GM18870 (cell line): Measurements from ENCODE around the gene PIGH.
A peak's percentile ranks its signal among the peaks of the same experiment; 100 is the strongest.
"Not testable (repeated sequence)": the region's sequence is repeated elsewhere in the genome, so short reads cannot be mapped to it uniquely, and the experiment has no call there.

Experiments
- ATAC-seq: cut with Tn5 transposase; IDR thresholded peaks from one replicate; pipeline ENCODE4 v1.9.1; 2021; ENCODE audit warnings: moderate library complexity; ENCODE audit not compliant: unreplicated experiment

The PIGH gene

GRCh38 chr14:67599698-67600561 is at the start of gene PIGH:
Gene PIGH (minus strand): TSS chr14:67600268. CDS start chr14:67600203, 65 bp downstream.
- peak; percentile 72 for ATAC-seq

DNA sequence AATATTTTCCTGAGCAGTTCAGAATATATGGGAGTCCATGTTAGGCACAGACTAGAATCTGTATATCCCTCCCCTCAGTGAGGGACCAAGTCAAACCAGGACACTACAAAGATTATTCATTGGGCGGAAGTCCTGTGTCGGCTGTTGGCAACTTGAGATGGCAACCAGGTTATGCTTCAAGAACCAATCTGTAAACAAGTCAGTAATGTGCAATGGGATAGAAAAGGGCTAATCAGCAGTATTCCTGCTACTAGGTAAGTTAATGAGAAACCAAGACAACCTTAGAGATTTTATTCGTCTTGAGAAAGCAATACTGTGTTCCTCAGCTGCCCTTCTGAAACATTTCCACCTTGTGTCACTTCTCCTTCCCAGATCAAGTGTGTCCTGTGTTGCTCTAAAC is 46.1 kb upstream of the PIGH start:
- ATAC-seq, result no peak

DNA sequence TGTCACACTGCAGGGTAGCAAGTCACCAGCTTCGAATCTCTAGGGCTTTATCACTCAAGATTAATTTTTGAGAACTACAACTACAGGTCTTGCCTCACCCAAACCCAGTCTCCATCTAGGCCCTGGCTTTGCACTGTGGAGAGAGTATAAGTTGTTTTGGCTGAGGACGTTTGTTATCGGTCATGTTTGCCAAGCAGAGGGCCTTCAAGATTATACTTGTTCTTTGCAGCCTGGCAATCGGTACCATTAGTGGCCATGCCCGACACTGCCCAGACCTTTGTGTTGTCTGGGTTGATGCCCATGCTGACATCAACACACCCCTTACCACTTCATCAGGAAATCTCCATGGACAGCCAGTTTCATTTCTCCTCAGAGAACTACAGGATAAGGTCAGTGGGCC is 45.3 kb upstream of the PIGH start:
- no peak for ATAC-seq

- no peak for ATAC-seq
These were observed 44.4 kb upstream of the PIGH start for GRCh38 chr14:67644428-67644827.

DNA sequence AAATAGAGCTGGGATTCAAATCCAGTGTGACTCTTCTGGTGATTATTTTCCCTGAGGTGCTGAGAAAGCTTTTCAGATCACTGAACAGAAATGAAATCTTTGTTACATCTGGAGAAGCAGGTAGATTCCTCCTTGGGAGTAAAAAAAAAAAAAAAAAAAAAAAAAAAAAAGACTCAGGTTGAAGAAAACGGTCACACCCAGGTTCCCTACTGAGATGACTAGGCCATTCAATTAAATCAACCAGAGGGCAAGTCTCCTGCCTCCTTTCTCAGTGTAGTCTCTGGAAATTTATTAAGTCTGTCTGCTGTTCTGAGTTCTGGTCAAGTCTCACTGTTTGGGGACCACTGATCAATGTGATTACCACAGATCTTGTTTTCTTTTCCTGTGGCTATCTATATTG is 43.6 kb upstream of the PIGH start:
- ATAC-seq, result no peak

GRCh38 chr14:67641902-67642749 is 42.1 kb upstream of the PIGH start:
- no peak for ATAC-seq

DNA sequence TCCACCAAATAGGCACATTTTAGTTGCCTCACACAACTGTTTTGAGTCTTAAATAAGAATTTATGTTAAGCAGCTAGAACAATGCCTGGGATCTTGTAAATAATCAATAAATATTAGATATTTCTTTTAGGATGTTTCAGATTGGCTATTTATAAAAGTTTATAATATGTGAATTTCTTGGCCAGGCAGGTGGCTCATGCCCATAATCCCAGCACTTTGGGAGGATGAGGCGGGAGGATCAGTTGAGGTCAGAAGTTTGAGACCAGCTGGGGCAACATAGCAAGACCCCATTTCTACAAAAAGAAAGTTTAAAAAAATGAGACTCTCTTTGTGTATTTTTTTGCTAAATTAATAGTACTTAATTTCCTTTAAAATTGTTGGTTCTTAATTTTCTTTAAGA is 41.4 kb upstream of the PIGH start:
- no peak for ATAC-seq

GRCh38 chr14:67638642-67639041 is 38.6 kb upstream of the PIGH start:
- no peak for ATAC-seq

GRCh38 chr14:67636361-67636919 is 36.4 kb upstream of the PIGH start:
- ATAC-seq, result peak; percentile 63

DNA sequence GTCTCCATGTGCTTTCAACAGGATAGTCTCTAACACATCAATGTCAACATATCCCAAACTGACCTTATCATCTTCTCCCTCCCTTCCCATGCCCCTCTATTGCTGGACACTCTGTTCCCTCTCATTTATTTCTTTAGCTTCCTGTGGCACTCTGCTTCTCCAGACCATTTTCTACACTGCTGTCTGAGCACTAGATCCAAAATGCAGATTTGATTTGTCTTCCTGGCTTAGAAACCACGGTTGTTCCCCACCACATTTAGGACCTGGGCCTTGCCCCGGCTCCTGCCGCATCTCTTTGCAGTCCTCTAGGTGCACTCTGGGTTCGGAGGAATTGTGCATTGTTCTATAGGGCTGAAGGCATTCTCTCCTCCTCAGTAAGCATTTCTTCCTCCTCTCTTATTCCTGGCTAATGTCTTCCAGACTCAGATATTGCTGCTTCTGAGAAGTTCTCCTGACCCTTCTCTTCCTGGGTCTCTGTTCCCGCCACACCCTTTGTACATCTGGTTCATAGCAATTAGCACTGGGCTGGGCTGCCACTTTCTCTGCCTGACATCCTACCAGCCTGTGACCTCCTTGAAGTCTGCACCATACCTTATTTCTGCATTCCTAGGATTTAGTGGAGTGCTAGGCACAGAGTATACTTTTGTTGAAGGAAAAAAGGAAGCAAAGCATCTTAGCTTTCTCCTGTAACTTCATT is 33.5 kb upstream of the PIGH start:
- ATAC-seq, result no peak

DNA sequence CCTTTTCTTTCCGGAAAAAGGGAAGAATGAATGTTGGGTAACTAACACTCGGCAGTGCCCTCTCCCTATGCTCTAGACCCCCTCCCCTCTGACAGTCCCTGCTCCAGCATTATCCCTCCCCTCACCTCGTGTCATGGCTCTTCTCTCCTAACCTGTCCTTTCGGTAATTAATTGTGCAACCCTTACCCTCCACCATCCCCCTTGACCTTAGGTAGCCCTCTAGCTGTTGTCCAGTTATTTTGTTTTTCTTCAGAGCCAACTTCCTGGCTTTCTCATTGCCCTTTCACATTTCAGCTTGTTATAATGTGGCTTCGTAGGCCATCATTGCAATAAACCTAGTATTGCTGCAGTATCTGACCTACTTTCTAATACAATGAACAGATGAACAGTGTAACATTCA is 30.9 kb upstream of the PIGH start:
- no peak for ATAC-seq

DNA sequence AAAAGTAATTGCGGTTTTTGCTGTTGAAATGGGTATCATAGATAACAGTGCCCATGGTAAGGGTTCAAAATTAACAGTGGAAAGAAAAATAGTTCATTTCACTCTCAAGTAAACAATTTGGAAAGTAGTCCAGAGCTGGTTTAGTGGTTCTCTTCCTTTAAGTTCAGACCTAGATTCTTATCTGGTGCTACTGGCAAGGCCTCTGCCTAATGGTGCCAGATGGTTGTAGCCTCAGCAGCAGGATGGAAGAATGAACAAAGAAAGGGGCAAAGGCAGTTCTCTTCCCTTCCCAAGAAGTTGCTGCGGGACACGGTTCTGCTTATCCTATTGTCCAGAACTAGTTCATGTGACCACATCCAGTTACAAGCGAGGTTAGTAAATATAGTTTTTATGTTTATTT is 30.1 kb upstream of the PIGH start:
- no peak for ATAC-seq

DNA sequence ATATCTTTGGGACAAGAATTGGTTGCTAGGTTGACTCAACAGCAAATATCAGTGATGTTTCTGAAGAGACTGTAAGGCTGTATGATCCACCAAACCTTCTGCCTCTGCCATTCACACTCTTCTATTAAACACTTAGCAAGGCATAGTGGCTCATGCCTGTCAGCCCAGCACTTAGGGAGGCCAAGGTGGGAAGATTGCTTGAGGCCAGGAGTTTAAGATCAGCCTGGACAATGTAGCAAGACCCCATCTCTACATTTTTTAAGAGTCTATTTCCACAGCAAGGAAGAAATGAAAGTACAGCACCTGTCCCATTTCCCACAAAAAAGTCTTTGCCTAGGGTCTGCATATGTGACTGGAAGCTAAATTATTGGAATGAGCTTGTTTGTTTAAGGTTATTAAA is 27.5 kb upstream of the PIGH start:
- ATAC-seq, result no peak

- ATAC-seq, result not testable (repeated sequence)
These were observed 26.1 kb upstream of the PIGH start for GRCh38 chr14:67626131-67626530.

- ATAC-seq, result no peak
These were observed 23.0 kb upstream of the PIGH start for GRCh38 chr14:67623114-67623513.

- no peak for ATAC-seq
These were observed 22.6 kb upstream of the PIGH start for GRCh38 chr14:67622675-67623074.

GRCh38 chr14:67620217-67620785 is 20.2 kb upstream of the PIGH start:
- no peak for ATAC-seq

DNA sequence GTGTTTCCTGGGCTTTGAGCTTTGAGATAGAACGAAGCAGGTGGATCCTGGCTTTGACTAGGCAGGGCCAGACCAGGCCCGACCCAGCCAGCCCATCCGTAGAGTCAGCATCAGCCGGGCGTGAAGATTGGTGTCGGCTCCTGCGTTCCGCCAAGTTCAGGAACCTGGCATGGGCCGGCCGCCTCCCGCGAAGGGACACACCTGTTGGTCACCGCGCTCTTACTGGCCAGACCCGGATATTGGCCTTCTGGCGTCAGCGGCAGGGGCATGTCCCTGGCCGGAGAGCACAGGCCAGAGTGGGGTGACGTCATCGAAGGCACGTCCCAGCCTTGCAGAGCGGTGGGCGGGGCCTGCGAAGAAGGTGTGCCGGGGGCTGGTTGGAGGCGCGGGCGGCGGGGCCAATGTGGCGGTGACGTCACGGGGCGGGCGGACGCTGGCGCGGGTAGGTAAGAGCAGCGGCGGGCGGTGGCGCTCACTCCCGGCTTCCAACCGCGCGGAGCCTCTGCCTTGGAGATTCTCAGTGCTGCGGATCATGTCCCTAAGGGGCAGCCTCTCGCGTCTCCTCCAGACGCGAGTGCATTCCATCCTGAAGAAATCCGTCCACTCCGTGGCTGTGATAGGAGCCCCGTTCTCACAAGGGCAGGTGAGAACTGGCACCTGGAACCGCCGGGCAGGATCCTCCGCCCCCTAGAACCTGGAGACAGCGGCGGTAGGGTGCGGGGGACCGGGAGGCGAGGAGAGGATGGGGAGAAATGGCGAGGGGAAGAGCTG is 19.6 kb upstream of the PIGH start, which contains the start of gene ARG2:
Gene ARG2 (plus strand): TSS at position 475 of the 771 bp plus-strand sequence. CDS start 58 bp downstream, at position 533.
- peak; percentile 79 for ATAC-seq

DNA sequence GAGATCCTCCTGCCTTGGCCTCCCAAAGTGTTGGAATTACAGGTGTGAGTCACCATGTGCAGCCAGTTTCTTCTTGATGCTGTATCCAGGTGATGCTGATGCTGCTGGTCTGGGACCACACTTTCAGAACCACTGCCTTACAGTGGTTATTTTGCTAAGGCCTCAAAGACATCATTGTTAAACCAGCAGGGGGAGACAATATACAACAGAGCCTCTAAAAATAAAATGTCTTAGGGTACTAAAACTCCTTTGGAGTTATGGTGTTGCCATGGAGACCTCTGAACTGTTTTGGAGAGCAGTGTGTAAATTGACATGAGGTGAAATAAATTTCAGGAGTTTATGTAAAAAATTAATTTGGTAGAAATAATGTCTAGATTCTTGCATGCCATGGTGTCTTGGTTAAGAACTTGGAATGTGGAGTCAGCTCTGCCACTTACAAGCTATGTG is 18.6 kb upstream of the PIGH start:
- ATAC-seq, result peak; percentile 40

GRCh38 chr14:67610491-67610890 is 10.4 kb upstream of the PIGH start:
- ATAC-seq, result no peak
